KOPT-K1 (cell line): ENCODE measurements around the gene SLC7A11.

Source experiments
- H3K27ac ChIP-seq: fragments of 200-600 bp; sonication (generic); 2 replicates; pipeline ENCODE4 v1.5.1; 2016; ENCODE audit warnings: antibody characterized with exemption, mild to moderate bottlenecking, low read depth, low read length; ENCODE audit not compliant: poor library complexity, severe bottlenecking
- H3K36me3 ChIP-seq: fragments of 200-600 bp; sonication (generic); 2 replicates; pipeline ENCODE4 v1.5.1; 2017; ENCODE audit warnings: antibody characterized with exemption, mild to moderate bottlenecking, low read length, moderate library complexity; ENCODE audit not compliant: insufficient read depth
- H3K9me3 ChIP-seq: fragments of 200-600 bp; sonication (generic); 2 replicates; pipeline ENCODE4 v1.5.1; 2017; ENCODE audit warnings: antibody characterized with exemption, low read length, mild to moderate bottlenecking; ENCODE audit not compliant: insufficient read depth, poor library complexity, severe bottlenecking

Gene SLC7A11

GRCh38 chr4:138178566-138178965 is 63.6 kb downstream of the SLC7A11 start:
- Histone ChIP-seq H3K36me3 (no peaks in the 10 kb centered on the region), H3K27ac (no peak overlapping the region)

GRCh38 chr4:138177278-138177968 is 64.7 kb downstream of the SLC7A11 start:
- Histone ChIP-seq H3K27ac (no peak overlapping the region), H3K36me3 (no peaks in the 10 kb centered on the region), H3K9me3 (no peaks in the 10 kb centered on the region)

More at GRCh38 chr4:138178566-138178965, 63.6 kb downstream of the SLC7A11 start:
- H3K9me3 ChIP-seq = no peaks in the 10 kb centered on the region

GRCh38 chr4:138174981-138175794 is 67.0 kb downstream of the SLC7A11 start:
- no peak overlapping the region for H3K27ac ChIP-seq
- H3K9me3 ChIP-seq = no peaks in the 10 kb centered on the region
- H3K36me3 ChIP-seq = no peaks in the 10 kb centered on the region

GRCh38 chr4:138164208-138164607 is 77.9 kb downstream of the SLC7A11 start:
- H3K36me3 ChIP-seq = no peaks in the 10 kb centered on the region
- no peaks in the 10 kb centered on the region for H3K9me3 ChIP-seq
- H3K27ac ChIP-seq = no peak overlapping the region

- no peaks in the 10 kb centered on the region for H3K36me3 ChIP-seq
- no peak overlapping the region for H3K27ac ChIP-seq
- H3K9me3 ChIP-seq = no peaks in the 10 kb centered on the region
Measured at GRCh38 chr4:138163171-138163570, 79.0 kb downstream of the SLC7A11 start.

- Histone ChIP-seq H3K36me3 (no peaks in the 10 kb centered on the region), H3K9me3 (no peaks in the 10 kb centered on the region), H3K27ac (no peak overlapping the region)
Measured at GRCh38 chr4:138162259-138162658, 79.9 kb downstream of the SLC7A11 start.

- Histone ChIP-seq H3K27ac (no peak overlapping the region), H3K36me3 (no peaks in the 10 kb centered on the region), H3K9me3 (no peaks in the 10 kb centered on the region)
Measured at GRCh38 chr4:138161351-138161750, 80.8 kb downstream of the SLC7A11 start.

- Histone ChIP-seq H3K36me3 (no peaks in the 10 kb centered on the region), H3K27ac (no peak overlapping the region), H3K9me3 (no peaks in the 10 kb centered on the region)
Measured at GRCh38 chr4:138158746-138159297, 83.3 kb downstream of the SLC7A11 start.

- Histone ChIP-seq H3K27ac (no peak overlapping the region), H3K9me3 (no peaks in the 10 kb centered on the region), H3K36me3 (no peaks in the 10 kb centered on the region)
Measured at GRCh38 chr4:138140879-138141278, 101.3 kb downstream of the SLC7A11 start.

- H3K36me3 ChIP-seq = no peaks in the 10 kb centered on the region
- H3K9me3 ChIP-seq = no peaks in the 10 kb centered on the region
- H3K27ac ChIP-seq = no peak overlapping the region
Measured at GRCh38 chr4:138138774-138139173, 103.4 kb downstream of the SLC7A11 start.

- Histone ChIP-seq H3K36me3 (no peaks in the 10 kb centered on the region), H3K27ac (no peak overlapping the region), H3K9me3 (no peaks in the 10 kb centered on the region)
Measured at GRCh38 chr4:138135610-138136009, 106.5 kb downstream of the SLC7A11 start.

- Histone ChIP-seq H3K27ac (no peak overlapping the region), H3K9me3 (no peaks in the 10 kb centered on the region), H3K36me3 (no peaks in the 10 kb centered on the region)
Measured at GRCh38 chr4:138118270-138118669, 123.9 kb downstream of the SLC7A11 start.

- H3K27ac ChIP-seq = no peak overlapping the region
- no peaks in the 10 kb centered on the region for H3K36me3 ChIP-seq
- no peaks in the 10 kb centered on the region for H3K9me3 ChIP-seq
Measured at GRCh38 chr4:138115053-138115452, 127.1 kb downstream of the SLC7A11 start.

GRCh38 chr4:138114434-138114833 is 127.7 kb downstream of the SLC7A11 start:
- Histone ChIP-seq H3K27ac (no peak overlapping the region), H3K9me3 (no peaks in the 10 kb centered on the region), H3K36me3 (no peaks in the 10 kb centered on the region)
